Panc1 (cell line): ENCODE results near the gene CHIA. TPM values are rescaled to one million over a fixed set of nuclear protein-coding genes. Genes with fewer than 3 reads are reported as not detected.

Experiments used
- ATAC-seq: fragments of 200-7000 bp; cut with Tn5 transposase; 2 replicates; pipeline ENCODE4 v1.9.1; 2020; ENCODE audit warnings: mild to moderate bottlenecking, moderate library complexity
- BruUV-seq: library from RNA; stranded (reverse); fragments of 400-500 nt; replicated peaks from 2 replicates; lab custom pipeline; 2021; lab: Mats Ljungman, UMichigan
- CTCF ChIA-PET: fragments of 300-600 bp; sonication (Branson Sonifier 250); formaldehyde crosslinking; loops from one replicate; lab custom pipeline; 2022; ENCODE audit warnings: antibody characterized with exemption; lab: Charles Lee
- POLR2A ChIA-PET: fragments of 300-600 bp; sonication (Branson Sonifier 250); formaldehyde crosslinking; loops from one replicate; lab custom pipeline; 2022; ENCODE audit warnings: antibody characterized with exemption; lab: Charles Lee
- DNase-seq: peaks from one replicate; pipeline ENCODE4 v3.0.0-alpha.2; 2010; ENCODE audit warnings: low read depth, low spot score
- H3K27ac ChIP-seq: 2 replicates; pipeline ENCODE4 v1.5.1; 2011; ENCODE audit warnings: mild to moderate bottlenecking, low read length, inconsistent platforms
- H3K27me3 ChIP-seq: fragments of 200-500 bp; sonication (Bioruptor generic); 2 replicates; pipeline ENCODE4 v1.6.0; 2014; ENCODE audit warnings: low read length, inconsistent platforms; ENCODE audit not compliant: control insufficient read depth, insufficient read depth
- H3K36me3 ChIP-seq: fragments of 200-500 bp; sonication (Bioruptor generic); 2 replicates; pipeline ENCODE4 v1.5.1; 2014; ENCODE audit warnings: inconsistent platforms, mild to moderate bottlenecking, low read length, moderate library complexity; ENCODE audit not compliant: control insufficient read depth, insufficient read depth
- H3K4me1 ChIP-seq: 2 replicates; pipeline ENCODE4 v1.5.1; 2011; ENCODE audit warnings: inconsistent platforms, mild to moderate bottlenecking, low read length, moderate library complexity; ENCODE audit not compliant: control insufficient read depth, insufficient read depth
- H3K4me3 ChIP-seq, 2 experiments: 2 replicates each; pipeline ENCODE4 v1.5.1; 2011 to 2012; ENCODE audit warnings: low read depth in 2 of 2, low read length in 2 of 2, mild to moderate bottlenecking in 2 of 2, inconsistent platforms in 1 of 2, moderate library complexity in 1 of 2
- H3K9me3 ChIP-seq: fragments of 200-500 bp; sonication (Bioruptor generic); 2 replicates; pipeline ENCODE4 v1.5.1; 2014; ENCODE audit warnings: low read depth, mild to moderate bottlenecking, inconsistent platforms, low read length, moderate library complexity; ENCODE audit not compliant: control insufficient read depth, insufficient read depth
- SIN3A ChIP-seq: IDR thresholded peaks from 2 replicates; pipeline ENCODE4 v1.6.1; 2012; ENCODE audit warnings: low read depth, mild to moderate bottlenecking, low read length, moderate library complexity, borderline replicate concordance; ENCODE audit not compliant: insufficient read depth
- TCF7L2 ChIP-seq: IDR thresholded peaks from 2 replicates; pipeline ENCODE4 v1.6.1; 2011; ENCODE audit warnings: mild to moderate bottlenecking, low read depth, low read length, inconsistent platforms
- in situ Hi-C: cut with HindIII; loops from 2 replicates; pipeline ENCODE4 v1.10.0; 2016; ENCODE audit warnings: low sequenced_read_pairs, low pct_unique_long_range_greater_than_20kb
- intact Hi-C: fragments of 100-400 bp; cut with micrococcal nuclease; formaldehyde crosslinking; loops from one replicate; pipeline ENCODE4 v1.10.0; 2022; ENCODE audit not compliant: unreplicated experiment
- total RNA-seq: library from RNA; stranded (reverse); gene quantifications from one replicate; pipeline ENCODE4 v1.2.1, GENCODE V29; 2021; ENCODE audit not compliant: unreplicated experiment
- TF ChIP-seq, protein P1 (sequence below), 2 experiments: IDR thresholded peaks; 2 replicates each; pipeline ENCODE4 v1.6.1; 2011 to 2012; ENCODE audit warnings: low read depth in 2 of 2, control low read depth in 1 of 2, low read length in 1 of 2, mild to moderate bottlenecking in 1 of 2, moderate library complexity in 1 of 2; ENCODE audit not compliant: insufficient read depth in 1 of 2
- TF ChIP-seq, protein P2 (sequence below): fragments of 450-650 bp; IDR thresholded peaks from 2 replicates; pipeline ENCODE4 v1.5.1; 2017; ENCODE audit warnings: mild to moderate bottlenecking

The CHIA gene
- total RNA-seq, 1 experiment from 2014 or later = not detected

DNA sequence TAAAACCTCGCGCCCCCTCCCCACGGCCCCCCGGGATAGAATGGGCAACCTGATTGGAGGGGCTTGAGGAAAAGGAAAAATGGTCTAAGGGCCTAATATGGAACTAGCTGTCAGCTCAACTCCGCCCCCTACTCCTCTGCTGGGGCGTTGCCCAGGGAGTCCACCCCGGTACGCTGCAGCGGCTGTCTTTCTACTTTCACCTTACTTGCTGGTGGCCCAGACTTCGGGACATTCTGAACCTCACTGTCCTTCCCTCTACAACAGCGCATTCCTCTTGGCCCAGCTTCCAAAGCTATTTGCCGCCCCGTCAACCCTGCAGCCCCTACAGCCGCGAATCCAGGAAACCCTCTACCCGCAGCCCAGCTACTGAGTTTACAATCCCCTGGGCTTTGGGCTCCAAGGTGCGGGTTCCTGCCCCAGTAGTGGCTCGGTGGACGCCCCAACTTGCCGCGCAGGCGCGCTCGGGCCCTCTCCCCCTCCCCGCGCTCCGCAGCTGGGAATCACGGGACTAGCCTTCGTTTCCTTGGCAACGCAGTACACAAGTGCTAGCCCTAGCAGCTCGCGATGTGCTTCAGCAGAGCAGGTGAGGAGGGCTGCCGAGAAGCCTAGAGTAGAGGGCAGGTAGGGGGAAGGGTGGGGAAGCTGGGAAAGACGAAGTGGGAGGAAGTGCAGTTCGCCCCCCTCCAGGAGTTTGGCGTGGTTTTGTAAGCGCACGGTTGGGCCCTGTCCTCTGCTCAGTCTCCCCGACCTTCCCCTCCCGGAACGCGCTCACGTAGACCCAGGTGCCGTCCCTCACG lies 55.6 kb downstream of the CHIA start:
- Histone ChIP-seq H3K4me1 (no peaks in the 10 kb centered on the region), H3K27me3 (no peaks in the 10 kb centered on the region; the same call in 1 of the 2 replicates), H3K9me3 (no peaks in the 10 kb centered on the region), H3K36me3 (no peaks in the 10 kb centered on the region), H3K27ac (peak overlapping the region; percentile 54), H3K4me3 (peak overlapping the region; percentile 54 to 64)
- in situ Hi-C loops = no loop called here
- DNase-seq (no peak), ATAC-seq (peak; percentile 96)
- intact Hi-C loops = no loop called here
- POLR2A ChIA-PET = no interaction called here
- CTCF ChIA-PET = no interaction called here
- no peak for TF ChIP-seq SIN3A
- TF ChIP-seq, protein P1, sequence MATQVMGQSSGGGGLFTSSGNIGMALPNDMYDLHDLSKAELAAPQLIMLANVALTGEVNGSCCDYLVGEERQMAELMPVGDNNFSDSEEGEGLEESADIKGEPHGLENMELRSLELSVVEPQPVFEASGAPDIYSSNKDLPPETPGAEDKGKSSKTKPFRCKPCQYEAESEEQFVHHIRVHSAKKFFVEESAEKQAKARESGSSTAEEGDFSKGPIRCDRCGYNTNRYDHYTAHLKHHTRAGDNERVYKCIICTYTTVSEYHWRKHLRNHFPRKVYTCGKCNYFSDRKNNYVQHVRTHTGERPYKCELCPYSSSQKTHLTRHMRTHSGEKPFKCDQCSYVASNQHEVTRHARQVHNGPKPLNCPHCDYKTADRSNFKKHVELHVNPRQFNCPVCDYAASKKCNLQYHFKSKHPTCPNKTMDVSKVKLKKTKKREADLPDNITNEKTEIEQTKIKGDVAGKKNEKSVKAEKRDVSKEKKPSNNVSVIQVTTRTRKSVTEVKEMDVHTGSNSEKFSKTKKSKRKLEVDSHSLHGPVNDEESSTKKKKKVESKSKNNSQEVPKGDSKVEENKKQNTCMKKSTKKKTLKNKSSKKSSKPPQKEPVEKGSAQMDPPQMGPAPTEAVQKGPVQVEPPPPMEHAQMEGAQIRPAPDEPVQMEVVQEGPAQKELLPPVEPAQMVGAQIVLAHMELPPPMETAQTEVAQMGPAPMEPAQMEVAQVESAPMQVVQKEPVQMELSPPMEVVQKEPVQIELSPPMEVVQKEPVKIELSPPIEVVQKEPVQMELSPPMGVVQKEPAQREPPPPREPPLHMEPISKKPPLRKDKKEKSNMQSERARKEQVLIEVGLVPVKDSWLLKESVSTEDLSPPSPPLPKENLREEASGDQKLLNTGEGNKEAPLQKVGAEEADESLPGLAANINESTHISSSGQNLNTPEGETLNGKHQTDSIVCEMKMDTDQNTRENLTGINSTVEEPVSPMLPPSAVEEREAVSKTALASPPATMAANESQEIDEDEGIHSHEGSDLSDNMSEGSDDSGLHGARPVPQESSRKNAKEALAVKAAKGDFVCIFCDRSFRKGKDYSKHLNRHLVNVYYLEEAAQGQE (IDR thresholded peaks at IDR 0.05; ENCODE audit: insufficient read depth in 1 of 2, low read depth in 2 of 2, low read length in 1 of 2) = no peak
- TF ChIP-seq, protein P2, sequence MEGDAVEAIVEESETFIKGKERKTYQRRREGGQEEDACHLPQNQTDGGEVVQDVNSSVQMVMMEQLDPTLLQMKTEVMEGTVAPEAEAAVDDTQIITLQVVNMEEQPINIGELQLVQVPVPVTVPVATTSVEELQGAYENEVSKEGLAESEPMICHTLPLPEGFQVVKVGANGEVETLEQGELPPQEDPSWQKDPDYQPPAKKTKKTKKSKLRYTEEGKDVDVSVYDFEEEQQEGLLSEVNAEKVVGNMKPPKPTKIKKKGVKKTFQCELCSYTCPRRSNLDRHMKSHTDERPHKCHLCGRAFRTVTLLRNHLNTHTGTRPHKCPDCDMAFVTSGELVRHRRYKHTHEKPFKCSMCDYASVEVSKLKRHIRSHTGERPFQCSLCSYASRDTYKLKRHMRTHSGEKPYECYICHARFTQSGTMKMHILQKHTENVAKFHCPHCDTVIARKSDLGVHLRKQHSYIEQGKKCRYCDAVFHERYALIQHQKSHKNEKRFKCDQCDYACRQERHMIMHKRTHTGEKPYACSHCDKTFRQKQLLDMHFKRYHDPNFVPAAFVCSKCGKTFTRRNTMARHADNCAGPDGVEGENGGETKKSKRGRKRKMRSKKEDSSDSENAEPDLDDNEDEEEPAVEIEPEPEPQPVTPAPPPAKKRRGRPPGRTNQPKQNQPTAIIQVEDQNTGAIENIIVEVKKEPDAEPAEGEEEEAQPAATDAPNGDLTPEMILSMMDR = peak; percentile 13; the same call in 1 of the 2 replicates
- BruUV-seq = no TSS peak

DNA sequence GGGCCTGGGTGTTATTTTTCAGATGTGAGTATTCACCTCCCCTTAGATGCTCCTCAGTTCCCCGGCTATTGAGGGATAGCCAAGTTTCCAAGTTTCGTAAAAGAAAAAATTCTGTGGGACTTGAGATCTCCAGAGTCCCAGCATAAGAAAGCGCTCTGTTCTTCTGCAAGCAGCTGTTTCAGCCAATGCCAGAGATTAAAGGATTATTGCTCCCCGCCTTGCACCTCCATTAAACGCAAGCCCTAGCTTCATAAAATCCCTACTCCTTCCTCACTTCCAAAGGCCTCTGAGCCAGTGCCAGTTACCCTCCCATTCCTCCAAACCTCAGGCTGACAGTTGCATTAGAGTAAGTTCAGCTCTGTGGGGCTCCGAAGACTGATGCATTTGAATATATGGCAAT lies 56.4 kb downstream of the CHIA start:
- Histone ChIP-seq H3K9me3 (no peaks in the 10 kb centered on the region), H3K27ac (no peak overlapping the region), H3K4me3 (peak overlapping the region; percentile 54 to 64), H3K4me1 (no peaks in the 10 kb centered on the region), H3K27me3 (no peaks in the 10 kb centered on the region; the same call in 1 of the 2 replicates), H3K36me3 (no peaks in the 10 kb centered on the region)
- ChIA-PET POLR2A (no interaction called here), CTCF (no interaction called here)
- DNase-seq = no peak
- no TSS peak for BruUV-seq
- TF ChIP-seq SIN3A (no peak), TCF7L2 (no peak)
- TF ChIP-seq, protein P1 (IDR thresholded peaks at IDR 0.05; ENCODE audit: insufficient read depth in 1 of 2, low read depth in 2 of 2, low read length in 1 of 2) = no peak
- TF ChIP-seq, protein P2 = no peak
- intact Hi-C loops (no loop called here), in situ Hi-C loops (no loop called here)
- no peak for ATAC-seq
